Measurements from ENCODE around the gene DNAI1.

The DNAI1 gene

GRCh38 chr9:34491596-34491995, 33.0 kb downstream of the DNAI1 start:
- DNase-seq (ENCODE audit: low spot score) = no peak

GRCh38 chr9:34492051-34492450, 33.4 kb downstream of the DNAI1 start:
- no peak for DNase-seq (ENCODE audit: low spot score)

GRCh38 chr9:34493972-34494535, 35.4 kb downstream of the DNAI1 start:
- DNase-seq (ENCODE audit: low spot score) = peak; percentile 32

GRCh38 chr9:34496149-34496712, 37.6 kb downstream of the DNAI1 start:
- no peak for DNase-seq (ENCODE audit: low spot score)

GRCh38 chr9:34498553-34498952, 39.9 kb downstream of the DNAI1 start:
- DNase-seq (ENCODE audit: low spot score) = no peak

GRCh38 chr9:34499076-34499475, 40.5 kb downstream of the DNAI1 start:
- no peak for DNase-seq (ENCODE audit: low spot score)

GRCh38 chr9:34500623-34501267, 42.1 kb downstream of the DNAI1 start:
- peak; percentile 46 for DNase-seq (ENCODE audit: low spot score)

- DNase-seq (ENCODE audit: low spot score) = no peak
These were observed 42.8 kb downstream of the DNAI1 start for GRCh38 chr9:34501372-34501771.

- no peak for DNase-seq (ENCODE audit: low spot score)
These were observed 43.4 kb downstream of the DNAI1 start for GRCh38 chr9:34501889-34502425.

- no peak for DNase-seq (ENCODE audit: low spot score)
These were observed 43.9 kb downstream of the DNAI1 start for GRCh38 chr9:34502471-34502870.

GRCh38 chr9:34502891-34503290, 44.3 kb downstream of the DNAI1 start:
- DNase-seq (ENCODE audit: low spot score) = no peak

- DNase-seq (ENCODE audit: low spot score) = no peak
These were observed 44.8 kb downstream of the DNAI1 start for GRCh38 chr9:34503406-34503805.

- no peak for DNase-seq (ENCODE audit: low spot score)
These were observed 46.9 kb downstream of the DNAI1 start for GRCh38 chr9:34505370-34506120.

- no peak for DNase-seq (ENCODE audit: low spot score)
These were observed 48.0 kb downstream of the DNAI1 start for GRCh38 chr9:34506623-34507022.

GRCh38 chr9:34507556-34507955, 49.0 kb downstream of the DNAI1 start:
- no peak for DNase-seq (ENCODE audit: low spot score)

- no peak for DNase-seq (ENCODE audit: low spot score)
These were observed 49.4 kb downstream of the DNAI1 start for GRCh38 chr9:34507966-34508365.

GRCh38 chr9:34508463-34508862, 49.9 kb downstream of the DNAI1 start:
- DNase-seq (ENCODE audit: low spot score) = no peak

GRCh38 chr9:34508951-34509350, 50.3 kb downstream of the DNAI1 start:
- no peak for DNase-seq (ENCODE audit: low spot score)

GRCh38 chr9:34510497-34511468, 52.2 kb downstream of the DNAI1 start:
- no peak for DNase-seq (ENCODE audit: low spot score)

GRCh38 chr9:34512131-34513078, 53.8 kb downstream of the DNAI1 start:
- DNase-seq (ENCODE audit: low spot score) = peak; percentile 38

All from HuH-7.5 (cell line).